Kidney (tissue), 14 donors: ENCODE results near the gene PLEK. TPM values are rescaled to one million over a fixed set of nuclear protein-coding genes. Genes with fewer than 3 reads are reported as not detected.

Experiments
- DNase-seq, 5 donors: peaks; one replicate each; pipeline ENCODE4 v3.0.0-alpha.2; 2013 to 2020
- FAIRE-seq: peaks from 2 replicates; lab custom pipeline; 2012; peaks lifted over from hg19 to GRCh38; lab: Jason Lieb, UNC
- H3K27ac ChIP-seq, 2 donors: one replicate each; pipeline ENCODE4 v1.7.0; 2013; ENCODE audit warnings: low read depth in 2 of 2, low read length in 2 of 2, inconsistent platforms in 1 of 2
- H3K27me3 ChIP-seq: one replicate; pipeline ENCODE4 v1.7.1; 2013; ENCODE audit warnings: low read length, inconsistent platforms; ENCODE audit not compliant: control insufficient read depth, insufficient read depth
- H3K36me3 ChIP-seq, 3 donors: one replicate each; pipeline versions ENCODE4 v1.7.0 to v1.7.1; 2013; ENCODE audit warnings: low read length in 3 of 3, control low read depth in 1 of 3, inconsistent platforms in 1 of 3; ENCODE audit not compliant: insufficient read depth in 3 of 3, control insufficient read depth in 2 of 3
- H3K4me1 ChIP-seq, 3 donors: one replicate each; pipeline versions ENCODE4 v1.7.0 to v1.7.1; 2013; ENCODE audit warnings: low read length in 3 of 3, inconsistent platforms in 1 of 3, low read depth in 1 of 3; ENCODE audit not compliant: control insufficient read depth in 2 of 3, insufficient read depth in 2 of 3
- H3K4me3 ChIP-seq, 3 donors: one replicate each; pipeline versions ENCODE4 v1.7.0 to v1.8.1; 2013; ENCODE audit warnings: low read length in 3 of 3, control low read depth in 1 of 3, inconsistent platforms in 1 of 3
- H3K9ac ChIP-seq, 3 donors: one replicate each; pipeline versions ENCODE4 v1.7.0 to v1.7.1; 2013; ENCODE audit warnings: low read length in 3 of 3, control low read depth in 1 of 3, inconsistent platforms in 1 of 3
- H3K9me3 ChIP-seq, 3 donors: one replicate each; pipeline versions ENCODE4 v1.7.0 to v1.7.1; 2013; ENCODE audit warnings: low read length in 3 of 3, control low read depth in 1 of 3, inconsistent platforms in 1 of 3; ENCODE audit not compliant: control insufficient read depth in 2 of 3, insufficient read depth in 1 of 3
- CTCF ChIP-seq: IDR thresholded peaks from 3 replicates; pipeline ENCODE4 v1.5.1; 2012; ENCODE audit warnings: mild to moderate bottlenecking, moderate library complexity, borderline replicate concordance; ENCODE audit not compliant: insufficient read depth; ENCODE audit errors: extremely low read depth
- intact Hi-C: fragments of 100-400 bp; cut with DNase I; formaldehyde crosslinking; loops from one replicate; pipeline ENCODE4 v1.11.1; 2022
- polyA plus RNA-seq: library from polyadenylated mRNA; stranded (reverse); fragments of 350-450 nt; fragmentation: Illumina TruSeq; extraction: RNeasy Lipid Tissue Mini Kit (QIAGEN cat#74804); gene quantifications from one replicate; pipeline ENCODE4 v1.2.3, GENCODE V29; 2014; ENCODE audit warnings: low read depth, low replicate concordance; ENCODE audit not compliant: insufficient read depth
- total RNA-seq: library from RNA; stranded (reverse); fragmentation: NEBNext Ultra II Directional; extraction: Animal tissue kit (Norgen Biotek cat#: 25700); gene quantifications from one replicate; pipeline ENCODE4 v1.2.1, GENCODE V29; 2021
- donor health status: control.
- donor health status: control.
- donor health status: control.
- donor health status: control.
- donor health status: control.
- donor health status: DM: yes; HTN: yes; CAD: no.
- donor health status: Normal renal cell carcinoma (clear cell type).

The PLEK gene
- total and polyA plus RNA-seq, 2 donors from 2014 or later, result 2.8 to 17.3 TPM

GRCh38 chr2:68432696-68433658 lies 67.9 kb downstream of the PLEK start:
- TF ChIP-seq CTCF, result no peak
- no peak overlapping the region for H3K9ac ChIP-seq
- no peak overlapping the region for H3K4me3 ChIP-seq
- no peaks in the 10 kb centered on the region for H3K36me3 ChIP-seq
- H3K27me3 ChIP-seq, result no peaks in the 10 kb centered on the region
- intact Hi-C loops, result no loop called here
- no peak overlapping the region for H3K27ac ChIP-seq
- H3K9me3 ChIP-seq, result no peaks in the 10 kb centered on the region
- no peak for FAIRE-seq
- DNase-seq, result no peak
- peaks cover 0 to 4% (median 0%) of the 10 kb centered on the region in 3 donors for H3K4me1 ChIP-seq

- Histone ChIP-seq H3K27me3 (no peaks in the 10 kb centered on the region), H3K4me3 (no peak overlapping the region), H3K9me3 (no peaks in the 10 kb centered on the region), H3K36me3 (no peaks in the 10 kb centered on the region), H3K4me1 (peaks cover 0 to 4% (median 0%) of the 10 kb centered on the region in 3 donors), H3K9ac (no peak overlapping the region), H3K27ac (no peak overlapping the region)
- intact Hi-C loops, result loop anchor here (5.0 kb wide), 1 partner anchor 308 kb away; no protein-coding TSS in a partner anchor
- DNase-seq (no peak), FAIRE-seq (no peak)
- no peak for TF ChIP-seq CTCF
These were observed 69.9 kb downstream of the PLEK start for GRCh38 chr2:68434981-68435380.

GRCh38 chr2:68435615-68436014 lies 70.5 kb downstream of the PLEK start:
- no peak overlapping the region for H3K9ac ChIP-seq
- H3K4me1 ChIP-seq, result peaks cover 0 to 4% (median 0%) of the 10 kb centered on the region in 3 donors
- no peak for TF ChIP-seq CTCF
- H3K27me3 ChIP-seq, result no peaks in the 10 kb centered on the region
- DNase-seq (no peak), FAIRE-seq (no peak)
- no peak overlapping the region for H3K4me3 ChIP-seq
- no peaks in the 10 kb centered on the region for H3K9me3 ChIP-seq
- H3K27ac ChIP-seq, result no peak overlapping the region
- H3K36me3 ChIP-seq, result no peaks in the 10 kb centered on the region
- intact Hi-C loops, result loop anchor here (5.0 kb wide), 1 partner anchor 308 kb away; no protein-coding TSS in a partner anchor
